B cell (primary cell): ENCODE results near the gene CAVIN1.
"Not testable (repeated sequence)": the region's sequence is repeated elsewhere in the genome, so short reads cannot be mapped to it uniquely, and the experiment has no call there.

ENCODE experiments used
- EZH2 ChIP-seq: IDR thresholded peaks from 2 replicates; pipeline ENCODE4 v1.6.1; 2012; ENCODE audit warnings: borderline replicate concordance, low read depth, mild to moderate bottlenecking, moderate library complexity, low read length; ENCODE audit not compliant: insufficient read depth, poor library complexity, severe bottlenecking
- TF ChIP-seq, protein P1 (sequence below): fragments of 200-600 bp; IDR thresholded peaks from one replicate; pipeline ENCODE4 v1.8.0; 2022; ENCODE audit warnings: antibody characterized with exemption, mild to moderate bottlenecking

DNA sequence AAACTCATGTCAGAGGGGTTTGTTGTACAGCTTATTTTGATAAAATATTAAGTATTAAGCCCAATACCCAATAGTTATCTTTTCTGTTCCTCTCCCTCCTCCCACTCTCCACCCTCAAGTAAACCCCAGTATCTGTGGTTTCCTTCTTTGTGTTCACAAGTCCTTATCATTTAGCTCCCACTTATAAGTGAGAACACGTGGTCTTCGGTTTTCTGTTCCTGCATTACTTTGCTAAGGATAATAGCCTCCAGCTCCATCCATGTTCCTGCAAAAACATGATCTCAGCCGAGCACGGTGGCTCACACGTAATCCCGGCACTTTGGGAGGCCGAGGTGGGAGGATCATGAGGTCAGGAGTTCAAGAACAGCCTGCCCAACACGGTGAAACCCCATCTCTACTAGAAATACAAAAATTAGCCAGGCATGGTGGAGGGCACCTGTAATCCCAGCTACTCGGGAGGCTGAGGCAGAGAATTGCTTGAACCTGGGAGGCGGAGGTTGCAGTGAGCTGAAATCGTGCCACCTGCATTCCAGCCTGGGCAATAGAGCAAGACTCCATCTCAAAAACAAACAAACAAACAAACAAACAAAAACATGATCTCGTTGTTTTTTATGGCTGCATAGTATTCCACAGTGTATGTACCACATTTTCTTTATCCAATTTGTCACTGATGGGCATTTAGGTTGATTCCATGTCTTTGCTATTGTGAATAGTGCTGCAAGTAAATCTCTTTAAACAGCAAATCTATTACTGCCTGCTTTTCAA is 54.1 kb downstream of the CAVIN1 start:
- TF ChIP-seq, protein P1, sequence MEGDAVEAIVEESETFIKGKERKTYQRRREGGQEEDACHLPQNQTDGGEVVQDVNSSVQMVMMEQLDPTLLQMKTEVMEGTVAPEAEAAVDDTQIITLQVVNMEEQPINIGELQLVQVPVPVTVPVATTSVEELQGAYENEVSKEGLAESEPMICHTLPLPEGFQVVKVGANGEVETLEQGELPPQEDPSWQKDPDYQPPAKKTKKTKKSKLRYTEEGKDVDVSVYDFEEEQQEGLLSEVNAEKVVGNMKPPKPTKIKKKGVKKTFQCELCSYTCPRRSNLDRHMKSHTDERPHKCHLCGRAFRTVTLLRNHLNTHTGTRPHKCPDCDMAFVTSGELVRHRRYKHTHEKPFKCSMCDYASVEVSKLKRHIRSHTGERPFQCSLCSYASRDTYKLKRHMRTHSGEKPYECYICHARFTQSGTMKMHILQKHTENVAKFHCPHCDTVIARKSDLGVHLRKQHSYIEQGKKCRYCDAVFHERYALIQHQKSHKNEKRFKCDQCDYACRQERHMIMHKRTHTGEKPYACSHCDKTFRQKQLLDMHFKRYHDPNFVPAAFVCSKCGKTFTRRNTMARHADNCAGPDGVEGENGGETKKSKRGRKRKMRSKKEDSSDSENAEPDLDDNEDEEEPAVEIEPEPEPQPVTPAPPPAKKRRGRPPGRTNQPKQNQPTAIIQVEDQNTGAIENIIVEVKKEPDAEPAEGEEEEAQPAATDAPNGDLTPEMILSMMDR = not testable (repeated sequence)
- not testable (repeated sequence) for TF ChIP-seq EZH2
